ENCODE results near the gene COX7C. TPM values are rescaled to one million over a fixed set of nuclear protein-coding genes. Genes with fewer than 3 reads are reported as not detected.

The COX7C gene
- total RNA-seq, 1 experiment from 2014 or later, result 1,292 TPM

GRCh38 chr5:86646671-86647070, 28.9 kb downstream of the COX7C start:
- no peak overlapping the region for H2AK5ac ChIP-seq (ENCODE audit: insufficient read length, low read length)
- no peak overlapping the region for H3K4me3 Mint-ChIP-seq
- H3K56ac ChIP-seq (ENCODE audit: insufficient read length, low read depth, low read length), result no peak overlapping the region
- H2BK15ac ChIP-seq (ENCODE audit: low read depth, low read length), result no peak overlapping the region
- H3K9me3 ChIP-seq (ENCODE audit: control insufficient read depth, low read depth, low read length), result no peaks in the 10 kb centered on the region
- no peak overlapping the region for H4K91ac ChIP-seq (ENCODE audit: insufficient read length, low read depth, low read length)
- no peak overlapping the region for H3T11ph ChIP-seq (ENCODE audit: low read length)
- no peak overlapping the region for H2BK120ac ChIP-seq (ENCODE audit: low read depth, low read length, poor library complexity, severe bottlenecking)
- H3K27ac ChIP-seq (ENCODE audit: insufficient read length, low read depth, low read length), result no peak overlapping the region
- H3K79me1 ChIP-seq (ENCODE audit: insufficient read depth, low read depth, low read length, poor library complexity, severe bottlenecking), result no peaks in the 10 kb centered on the region
- H3K9ac ChIP-seq (ENCODE audit: extremely low read depth, insufficient read length, low read length), result no peak overlapping the region
- H3K23me2 ChIP-seq (ENCODE audit: insufficient read length, low read depth, low read length, poor library complexity, severe bottlenecking), result no peaks in the 10 kb centered on the region
- no peaks in the 10 kb centered on the region for H3K27me3 Mint-ChIP-seq (ENCODE audit: low read depth)
- H2AFZ ChIP-seq (ENCODE audit: low read length), result no peak overlapping the region
- no peak for DNase-seq
- H3K27ac Mint-ChIP-seq, result peak overlapping the region in 2 of 3 experiments; percentile 84 to 93; a peak in 4 of 7 replicates
- no peak overlapping the region for H2BK5ac ChIP-seq (ENCODE audit: insufficient read length, low read length)
- no peaks in the 10 kb centered on the region for H3K79me2 ChIP-seq (ENCODE audit: insufficient read depth, low read length)
- no peak overlapping the region for H3K18ac ChIP-seq (ENCODE audit: insufficient read length, low read depth, low read length)
- WGBS (ENCODE audit: extremely low coverage, insufficient read length, low lambda C conversion rate), result no CpG with 5 or more reads among the region's 1 CpG
- peaks cover 66 to 73% of the 10 kb centered on the region in 2 experiments for H3K4me1 Mint-ChIP-seq
- no peak overlapping the region for H3K4ac ChIP-seq (ENCODE audit: low read depth, low read length)
- no peak overlapping the region for H3K4me2 ChIP-seq (ENCODE audit: insufficient read depth, insufficient read length, low read length)
- H3K9me3 Mint-ChIP-seq, result no peaks in the 10 kb centered on the region; a peak in 1 of 5 replicates
- H4K5ac ChIP-seq (ENCODE audit: insufficient read length, low read depth, low read length), result no peak overlapping the region
- peaks cover 16% of the 10 kb centered on the region; the same call in 1 of the 2 replicates for H3K4me1 ChIP-seq (ENCODE audit: insufficient read depth, low read length)
- H4K20me1 ChIP-seq (ENCODE audit: control insufficient read depth, insufficient read depth, insufficient read length), result no peaks in the 10 kb centered on the region
- peaks cover 0 to 15% (median 0%) of the 10 kb centered on the region in 3 experiments; a peak in 2 of 7 replicates for H3K36me3 Mint-ChIP-seq (ENCODE audit: insufficient read depth in 1 of 3, low read depth in 3 of 3)
- H3K14ac ChIP-seq (ENCODE audit: insufficient read depth, low read length), result no peak overlapping the region
- no peak overlapping the region for H2BK20ac ChIP-seq (ENCODE audit: low read depth, low read length, poor library complexity, severe bottlenecking)
- H3K23ac ChIP-seq (ENCODE audit: insufficient read length, low read depth, low read length), result no peak overlapping the region
- TF ChIP-seq CTCF (conservative IDR thresholded peaks at IDR 0.05), result no peak
- H3K27me3 ChIP-seq (ENCODE audit: insufficient read depth, low read length), result no peaks in the 10 kb centered on the region
- H2BK12ac ChIP-seq (ENCODE audit: insufficient read length, low read depth, low read length), result no peak overlapping the region
- no peak overlapping the region for H4K8ac ChIP-seq (replicated peaks; ENCODE audit: insufficient read length, low read depth, low read length)

Data from H9 (cell line).